A673 (cell line): ENCODE measurements around the gene MYL12A. TPM values are rescaled to one million over a fixed set of nuclear protein-coding genes. Genes with fewer than 3 reads are reported as not detected.

ENCODE experiments used
- BruUV-seq: library from RNA; stranded (reverse); fragments of 400-500 nt; replicated peaks from 2 replicates; lab custom pipeline; 2021; lab: Mats Ljungman, UMichigan
- CTCF ChIA-PET: fragments of 300-600 bp; sonication (Branson Sonifier 250); formaldehyde crosslinking; loops from one replicate; lab custom pipeline; 2022; ENCODE audit warnings: antibody characterized with exemption; lab: Charles Lee
- POLR2A ChIA-PET: fragments of 300-600 bp; sonication (Branson Sonifier 250); formaldehyde crosslinking; loops from one replicate; lab custom pipeline; 2022; ENCODE audit warnings: antibody characterized with exemption; ENCODE audit not compliant: low non-redundant PET; lab: Charles Lee
- DNase-seq: peaks from one replicate; pipeline ENCODE4 v3.0.0-alpha.2; 2015; ENCODE audit warnings: low spot score
- H3K27ac ChIP-seq: fragments of 200-600 bp; sonication (generic); 2 replicates; pipeline ENCODE4 v1.5.1; 2016; ENCODE audit warnings: mixed run types, low read depth, mild to moderate bottlenecking, mixed read lengths, antibody characterized with exemption, low read length; ENCODE audit not compliant: poor library complexity, severe bottlenecking
- H3K27me3 ChIP-seq: fragments of 200-600 bp; sonication (generic); replicated peaks from 2 replicates; pipeline ENCODE4 v1.6.1; 2017; ENCODE audit warnings: mixed run types, low read depth, mild to moderate bottlenecking, mixed read lengths, antibody characterized with exemption, low read length; ENCODE audit not compliant: insufficient read depth, poor library complexity
- H3K36me3 ChIP-seq: fragments of 200-600 bp; sonication (generic); 2 replicates; pipeline ENCODE4 v1.6.1; 2016; ENCODE audit warnings: mixed run types, mild to moderate bottlenecking, mixed read lengths, antibody characterized with exemption, low read length; ENCODE audit not compliant: insufficient read depth, poor library complexity, severe bottlenecking
- H3K4me1 ChIP-seq: fragments of 200-600 bp; sonication (generic); 2 replicates; pipeline ENCODE4 v1.6.1; 2017; ENCODE audit warnings: mixed run types, mild to moderate bottlenecking, mixed read lengths, antibody characterized with exemption, low read length; ENCODE audit not compliant: insufficient read depth, poor library complexity, severe bottlenecking
- H3K4me3 ChIP-seq: fragments of 200-600 bp; sonication (generic); 2 replicates; pipeline ENCODE4 v1.5.1; 2016; ENCODE audit warnings: low read depth, mixed run types, mild to moderate bottlenecking, mixed read lengths, low read length; ENCODE audit not compliant: poor library complexity, severe bottlenecking
- H3K9me3 ChIP-seq: fragments of 200-600 bp; sonication (generic); 2 replicates; pipeline ENCODE4 v1.6.1; 2016; ENCODE audit warnings: mixed run types, low read depth, mild to moderate bottlenecking, mixed read lengths, antibody characterized with exemption, low read length; ENCODE audit not compliant: poor library complexity, severe bottlenecking
- EZH2 ChIP-seq: fragments of 200-600 bp; sonication (generic); IDR thresholded peaks from 2 replicates; pipeline ENCODE4 v1.6.1; 2017; ENCODE audit warnings: borderline replicate concordance, low read depth, mild to moderate bottlenecking, mixed read lengths, antibody characterized with exemption, low read length; ENCODE audit not compliant: poor library complexity, severe bottlenecking
- intact Hi-C: fragments of 100-400 bp; cut with micrococcal nuclease; formaldehyde crosslinking; loops from one replicate; pipeline ENCODE4 v1.10.0; 2022; ENCODE audit not compliant: unreplicated experiment
- total RNA-seq: library from RNA; stranded (reverse); gene quantifications from 2 replicates; pipeline ENCODE4 v1.2.3, GENCODE V29; 2021
- TF ChIP-seq, protein P1 (sequence below): fragments of 300-800, 200-600 bp; sonication (generic); conservative IDR thresholded peaks from 2 replicates; pipeline ENCODE4 v1.5.1; 2017; ENCODE audit warnings: low read depth, mild to moderate bottlenecking, antibody characterized with exemption, low read length, moderate library complexity, mixed read lengths

MYL12A gene
- total RNA-seq, 1 experiment from 2014 or later: 357 TPM

DNA sequence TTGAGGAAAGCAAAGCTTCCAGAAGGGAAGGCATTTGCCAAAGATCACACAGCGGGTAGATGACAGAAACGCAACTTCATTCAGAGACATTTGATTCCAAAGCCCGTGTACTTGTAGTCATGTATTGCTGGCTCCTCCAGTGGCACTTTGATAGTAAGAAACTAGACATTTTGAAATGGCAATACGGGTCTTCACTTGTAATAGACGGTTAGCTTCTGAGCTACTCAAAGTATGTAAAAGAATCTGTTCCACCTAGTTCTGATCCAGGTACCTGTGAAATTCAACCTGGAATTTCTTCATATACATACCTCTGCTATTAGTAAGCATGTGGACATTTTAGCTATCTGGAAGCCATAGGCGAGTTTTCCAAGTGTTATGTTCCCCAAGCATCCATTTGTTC is 26.1 kb upstream of the MYL12A start:
- H3K4me3 ChIP-seq: no peak overlapping the region
- no peaks in the 10 kb centered on the region for H3K4me1 ChIP-seq
- H3K9me3 ChIP-seq: no peaks in the 10 kb centered on the region
- CTCF ChIA-PET: no interaction called here
- no peaks in the 10 kb centered on the region for H3K36me3 ChIP-seq
- intact Hi-C loops: no loop called here
- no peak for TF ChIP-seq EZH2
- TF ChIP-seq, protein P1, sequence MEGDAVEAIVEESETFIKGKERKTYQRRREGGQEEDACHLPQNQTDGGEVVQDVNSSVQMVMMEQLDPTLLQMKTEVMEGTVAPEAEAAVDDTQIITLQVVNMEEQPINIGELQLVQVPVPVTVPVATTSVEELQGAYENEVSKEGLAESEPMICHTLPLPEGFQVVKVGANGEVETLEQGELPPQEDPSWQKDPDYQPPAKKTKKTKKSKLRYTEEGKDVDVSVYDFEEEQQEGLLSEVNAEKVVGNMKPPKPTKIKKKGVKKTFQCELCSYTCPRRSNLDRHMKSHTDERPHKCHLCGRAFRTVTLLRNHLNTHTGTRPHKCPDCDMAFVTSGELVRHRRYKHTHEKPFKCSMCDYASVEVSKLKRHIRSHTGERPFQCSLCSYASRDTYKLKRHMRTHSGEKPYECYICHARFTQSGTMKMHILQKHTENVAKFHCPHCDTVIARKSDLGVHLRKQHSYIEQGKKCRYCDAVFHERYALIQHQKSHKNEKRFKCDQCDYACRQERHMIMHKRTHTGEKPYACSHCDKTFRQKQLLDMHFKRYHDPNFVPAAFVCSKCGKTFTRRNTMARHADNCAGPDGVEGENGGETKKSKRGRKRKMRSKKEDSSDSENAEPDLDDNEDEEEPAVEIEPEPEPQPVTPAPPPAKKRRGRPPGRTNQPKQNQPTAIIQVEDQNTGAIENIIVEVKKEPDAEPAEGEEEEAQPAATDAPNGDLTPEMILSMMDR: no peak
- POLR2A ChIA-PET: no interaction called here
- DNase-seq: no peak
- no TSS peak for BruUV-seq
- H3K27ac ChIP-seq: no peak overlapping the region
- H3K27me3 ChIP-seq: no peaks in the 10 kb centered on the region

DNA sequence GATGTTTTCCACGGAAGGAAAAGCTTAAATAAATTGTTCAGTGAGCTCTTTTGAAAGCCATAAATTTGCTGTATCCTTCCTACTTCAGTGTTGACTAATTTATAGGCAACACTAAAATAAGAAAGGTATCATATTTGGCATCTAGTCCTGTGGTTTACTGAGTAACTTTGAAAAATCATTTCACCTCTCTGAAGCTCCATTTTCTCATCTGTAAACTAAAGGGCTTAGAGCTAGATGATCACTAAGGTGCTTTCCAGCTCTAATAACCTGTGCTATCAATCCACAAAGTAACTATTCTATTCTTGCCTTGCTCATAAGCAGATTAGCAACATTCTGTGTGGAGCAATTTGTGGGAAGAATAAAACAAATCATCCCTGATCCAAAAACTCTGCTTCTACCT is 24.2 kb upstream of the MYL12A start:
- Histone ChIP-seq H3K27ac (no peak overlapping the region), H3K36me3 (no peaks in the 10 kb centered on the region), H3K9me3 (no peaks in the 10 kb centered on the region), H3K4me1 (no peaks in the 10 kb centered on the region), H3K27me3 (no peaks in the 10 kb centered on the region), H3K4me3 (no peak overlapping the region)
- no peak for TF ChIP-seq EZH2
- TF ChIP-seq, protein P1: no peak
- POLR2A ChIA-PET: interaction anchor here (0.7 kb wide), 1 partner anchor 273 kb away, joined by 3 read pairs; no protein-coding TSS in a partner anchor
- no TSS peak for BruUV-seq
- intact Hi-C loops: no loop called here
- CTCF ChIA-PET: no interaction called here
- DNase-seq: no peak

DNA sequence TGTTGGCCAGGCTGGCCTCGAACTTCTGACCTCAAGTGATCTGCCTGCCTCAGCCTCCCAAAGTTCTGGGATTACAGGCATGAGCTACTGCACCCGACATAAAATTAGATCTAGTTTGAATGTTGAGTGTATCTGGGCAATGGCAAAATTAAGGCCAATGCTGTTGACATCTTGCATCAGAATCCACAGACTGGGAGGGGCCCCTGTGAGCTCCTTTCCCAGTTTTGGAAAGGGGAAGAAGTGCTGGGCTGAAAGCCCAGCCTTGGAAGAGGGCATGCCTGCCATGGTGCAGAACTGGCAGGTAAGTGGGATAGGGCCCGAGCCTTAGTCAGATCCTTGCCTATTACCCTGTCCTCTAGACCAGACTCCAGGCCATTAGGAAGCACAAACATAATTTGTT is 23.4 kb upstream of the MYL12A start:
- POLR2A ChIA-PET: no interaction called here
- H3K4me1 ChIP-seq: no peaks in the 10 kb centered on the region
- no peak overlapping the region for H3K4me3 ChIP-seq
- CTCF ChIA-PET: no interaction called here
- no TSS peak for BruUV-seq
- intact Hi-C loops: no loop called here
- no peaks in the 10 kb centered on the region for H3K9me3 ChIP-seq
- TF ChIP-seq EZH2: no peak
- TF ChIP-seq, protein P1: no peak
- H3K27me3 ChIP-seq: no peaks in the 10 kb centered on the region
- no peaks in the 10 kb centered on the region for H3K36me3 ChIP-seq
- H3K27ac ChIP-seq: no peak overlapping the region
- DNase-seq: no peak
